GM19099 (cell line): ENCODE measurements around the gene TTC23L.

Experiments
- POLR2A ChIP-seq: IDR thresholded peaks from 3 replicates; pipeline ENCODE4 v1.6.1; 2011; ENCODE audit warnings: low read depth; ENCODE audit not compliant: insufficient read length; ENCODE audit errors: extremely low read depth

Gene TTC23L

GRCh38 chr5:34923694-34924461 lies 84.9 kb downstream of the TTC23L start:
- TF ChIP-seq POLR2A: no peak

- no peak for TF ChIP-seq POLR2A
These were observed 85.5 kb downstream of the TTC23L start for GRCh38 chr5:34924462-34924765.

- no peak for TF ChIP-seq POLR2A
These were observed 87.4 kb downstream of the TTC23L start for GRCh38 chr5:34926318-34926888.

- no peak for TF ChIP-seq POLR2A
These were observed 88.8 kb downstream of the TTC23L start for GRCh38 chr5:34927785-34928184.

- TF ChIP-seq POLR2A: no peak
These were observed 89.3 kb downstream of the TTC23L start for GRCh38 chr5:34928267-34928666.

GRCh38 chr5:34929134-34929719 lies 90.3 kb downstream of the TTC23L start, which contains the start of gene DNAJC21:
DNAJC21 (plus strand) TSS chr5:34929559; CDS start chr5:34929820, 261 bp downstream.
- peak; percentile 6 for TF ChIP-seq POLR2A

- peak; percentile 64 for TF ChIP-seq POLR2A
These were observed 90.9 kb downstream of the TTC23L start for GRCh38 chr5:34929720-34930461.

GRCh38 chr5:34930462-34930844 lies 91.5 kb downstream of the TTC23L start:
- TF ChIP-seq POLR2A: no peak

- TF ChIP-seq POLR2A: no peak
These were observed 91.9 kb downstream of the TTC23L start for GRCh38 chr5:34930870-34931269.

- TF ChIP-seq POLR2A: no peak
These were observed 94.0 kb downstream of the TTC23L start for GRCh38 chr5:34932947-34933346.

- no peak for TF ChIP-seq POLR2A
These were observed 103.0 kb downstream of the TTC23L start for GRCh38 chr5:34941936-34942335.

- TF ChIP-seq POLR2A: no peak
These were observed 105.1 kb downstream of the TTC23L start for GRCh38 chr5:34944044-34944443.

GRCh38 chr5:34944460-34945047 lies 105.6 kb downstream of the TTC23L start:
- TF ChIP-seq POLR2A: no peak
